GM21576 (cell line): Measurements from ENCODE around the gene STT3B.

ENCODE experiments used
- ATAC-seq: cut with Tn5 transposase; IDR thresholded peaks from one replicate; pipeline ENCODE4 v1.9.1; 2021; ENCODE audit warnings: mild to moderate bottlenecking, moderate library complexity; ENCODE audit not compliant: unreplicated experiment

Gene STT3B

GRCh38 chr3:31636694-31637442, 104.1 kb downstream of the STT3B start:
- no peak for ATAC-seq

DNA sequence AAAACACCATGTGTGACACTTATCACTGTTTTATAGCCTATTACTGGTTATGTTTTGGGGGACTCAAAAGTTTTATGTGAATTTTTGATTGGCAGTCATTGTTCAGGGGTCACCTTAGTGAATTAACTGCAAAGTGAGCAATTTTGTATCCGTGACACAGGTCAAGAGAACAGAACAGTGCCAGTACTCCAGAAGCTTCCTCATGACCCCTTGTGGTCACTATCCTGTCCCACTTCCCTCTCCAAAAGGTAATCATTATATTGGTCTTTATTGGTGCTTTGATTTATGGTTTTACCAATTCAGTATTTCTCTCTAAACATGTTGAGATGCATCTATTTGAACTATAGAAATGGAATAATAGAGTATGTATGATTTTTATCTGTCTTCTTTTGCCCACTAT, 107.1 kb downstream of the STT3B start:
- no peak for ATAC-seq

GRCh38 chr3:31645256-31645655, 112.5 kb downstream of the STT3B start:
- ATAC-seq: no peak

DNA sequence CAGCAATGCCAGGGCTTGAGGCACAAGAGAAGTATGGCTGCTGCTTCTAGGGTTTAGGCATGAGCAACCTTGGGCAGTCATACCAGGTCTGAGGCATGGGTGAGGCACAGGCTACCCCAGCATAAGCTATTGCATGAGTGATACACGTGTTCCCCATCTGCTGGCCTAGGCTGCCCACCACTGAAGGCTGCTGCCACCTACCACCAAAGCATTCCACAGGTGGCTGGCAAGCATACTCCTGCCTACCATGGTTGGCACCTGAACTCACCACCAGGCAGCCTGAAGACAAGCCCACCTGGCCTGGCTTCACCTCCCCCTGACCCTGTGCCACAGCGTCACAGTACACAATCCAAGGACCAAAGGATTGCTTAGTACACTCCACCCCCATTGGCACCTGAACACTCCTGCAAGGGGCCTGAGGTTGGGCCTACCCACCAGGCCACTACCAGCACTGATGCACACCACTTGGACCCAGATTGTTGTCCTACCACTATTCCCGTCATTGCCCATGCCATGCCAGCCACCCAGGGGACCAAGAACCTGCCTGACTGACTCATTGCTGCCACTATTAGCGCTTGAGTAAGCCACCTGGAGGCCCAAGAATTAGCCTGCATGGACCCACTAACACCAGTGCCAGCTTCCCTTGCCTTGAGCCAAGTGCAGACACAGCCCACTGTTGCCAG, 115.7 kb downstream of the STT3B start:
- ATAC-seq: no peak

GRCh38 chr3:31652296-31652695, 119.6 kb downstream of the STT3B start:
- ATAC-seq: no peak

GRCh38 chr3:31653464-31653863, 120.7 kb downstream of the STT3B start:
- ATAC-seq: no peak

GRCh38 chr3:31654998-31655397, 122.3 kb downstream of the STT3B start:
- no peak for ATAC-seq

GRCh38 chr3:31659246-31659645, 126.5 kb downstream of the STT3B start:
- ATAC-seq: no peak

- ATAC-seq: no peak
Observed at GRCh38 chr3:31661286-31661685, 128.6 kb downstream of the STT3B start.

GRCh38 chr3:31661993-31662670, 129.4 kb downstream of the STT3B start:
- no peak for ATAC-seq

- ATAC-seq: no peak
Observed at GRCh38 chr3:31664031-31664430, 131.3 kb downstream of the STT3B start.

GRCh38 chr3:31667582-31667981, 134.9 kb downstream of the STT3B start:
- ATAC-seq: no peak

- no peak for ATAC-seq
Observed at GRCh38 chr3:31668242-31668641, 135.5 kb downstream of the STT3B start.

DNA sequence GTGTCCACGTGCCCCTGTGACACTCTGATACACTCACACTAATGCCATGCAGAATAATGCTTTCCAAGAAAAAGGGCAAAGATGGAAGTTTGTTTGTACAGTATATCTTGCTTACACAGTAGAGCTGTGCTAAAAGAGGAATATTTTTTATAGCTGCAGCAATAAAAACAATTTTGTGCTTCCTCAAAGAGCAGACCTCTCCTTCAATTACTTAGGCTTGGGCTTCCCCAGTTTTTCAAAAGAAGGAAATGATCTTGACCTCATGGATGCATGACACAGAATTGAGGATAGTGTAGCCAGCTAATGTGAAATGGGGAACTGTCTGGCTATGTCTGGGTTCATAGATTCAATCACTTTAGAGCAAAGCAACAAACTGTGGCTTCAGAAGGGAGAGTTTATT, 137.4 kb downstream of the STT3B start:
- no peak for ATAC-seq

GRCh38 chr3:31670722-31671121, 138.0 kb downstream of the STT3B start:
- ATAC-seq: no peak

DNA sequence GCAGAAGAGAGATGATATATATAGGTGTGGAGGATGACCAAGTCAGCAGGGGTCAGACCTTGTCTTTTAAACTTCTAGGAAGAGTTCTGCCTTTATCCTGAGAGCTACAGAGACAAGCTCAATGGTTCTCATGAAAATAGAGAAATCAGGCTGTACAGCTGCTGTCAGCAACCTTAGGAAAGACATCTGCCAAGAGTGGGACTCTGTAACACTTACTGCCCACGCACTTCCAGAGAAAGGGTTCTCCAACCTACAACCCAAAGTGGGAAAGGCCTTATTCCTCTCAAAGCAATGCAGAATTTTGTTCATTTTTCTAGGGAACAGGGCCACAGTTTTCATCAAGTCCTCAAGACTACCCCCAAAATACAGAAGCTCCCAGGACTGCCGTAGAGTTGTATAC, 138.7 kb downstream of the STT3B start:
- ATAC-seq: no peak

DNA sequence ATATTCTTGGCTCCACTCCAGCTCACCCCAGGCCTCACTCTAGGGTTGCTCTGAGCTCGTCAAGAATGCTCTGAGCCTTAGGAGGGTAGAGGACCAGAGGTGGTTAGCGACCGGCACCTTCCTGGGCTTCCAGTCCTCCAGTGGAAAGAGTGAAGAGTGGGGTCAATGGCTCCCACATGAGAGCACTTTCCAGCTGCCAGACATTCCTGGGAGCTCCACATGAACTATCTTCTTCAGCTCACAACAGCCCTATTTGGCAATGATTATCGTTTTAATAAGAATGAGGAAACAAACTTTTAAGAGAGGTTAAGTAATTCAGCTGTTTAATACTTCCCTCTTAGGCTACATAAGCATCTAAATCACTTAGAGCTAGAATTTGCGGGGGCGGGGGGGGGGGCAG, 139.3 kb downstream of the STT3B start:
- ATAC-seq: no peak

DNA sequence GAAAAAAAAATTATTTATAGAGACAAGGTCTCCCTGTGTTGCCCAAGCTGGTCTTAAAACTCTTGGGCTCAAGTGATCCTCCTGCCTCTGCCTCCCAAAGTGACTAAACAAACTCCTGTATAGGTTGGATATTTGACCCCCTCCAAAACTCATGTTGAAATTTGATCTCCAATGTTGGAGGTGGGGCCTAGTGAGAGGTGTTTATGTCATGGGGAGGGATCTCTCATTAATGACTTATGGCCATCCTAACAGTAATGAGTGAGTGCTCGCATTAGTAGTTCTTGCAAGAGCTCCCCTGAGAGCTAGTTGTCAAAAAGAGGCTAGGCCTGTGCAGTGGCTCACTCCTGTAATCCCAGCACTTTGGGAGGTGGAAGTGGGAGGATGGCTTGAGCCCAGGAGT, 141.2 kb downstream of the STT3B start:
- ATAC-seq: no peak

- no peak for ATAC-seq
Observed at GRCh38 chr3:31676556-31676955, 143.8 kb downstream of the STT3B start.

GRCh38 chr3:31680072-31680870, 147.5 kb downstream of the STT3B start:
- no peak for ATAC-seq
